NCI-H1417 treated with DMSO at 0.1 percent for 48 hours (cell line): ENCODE data around the gene SELP.
A peak's percentile ranks its signal among the peaks of the same experiment; 100 is the strongest.

ENCODE experiments used
- DNase-seq: peaks from one replicate; lab custom pipeline; 2025; lab: John Stamatoyannopoulos, UW

SELP gene

DNA sequence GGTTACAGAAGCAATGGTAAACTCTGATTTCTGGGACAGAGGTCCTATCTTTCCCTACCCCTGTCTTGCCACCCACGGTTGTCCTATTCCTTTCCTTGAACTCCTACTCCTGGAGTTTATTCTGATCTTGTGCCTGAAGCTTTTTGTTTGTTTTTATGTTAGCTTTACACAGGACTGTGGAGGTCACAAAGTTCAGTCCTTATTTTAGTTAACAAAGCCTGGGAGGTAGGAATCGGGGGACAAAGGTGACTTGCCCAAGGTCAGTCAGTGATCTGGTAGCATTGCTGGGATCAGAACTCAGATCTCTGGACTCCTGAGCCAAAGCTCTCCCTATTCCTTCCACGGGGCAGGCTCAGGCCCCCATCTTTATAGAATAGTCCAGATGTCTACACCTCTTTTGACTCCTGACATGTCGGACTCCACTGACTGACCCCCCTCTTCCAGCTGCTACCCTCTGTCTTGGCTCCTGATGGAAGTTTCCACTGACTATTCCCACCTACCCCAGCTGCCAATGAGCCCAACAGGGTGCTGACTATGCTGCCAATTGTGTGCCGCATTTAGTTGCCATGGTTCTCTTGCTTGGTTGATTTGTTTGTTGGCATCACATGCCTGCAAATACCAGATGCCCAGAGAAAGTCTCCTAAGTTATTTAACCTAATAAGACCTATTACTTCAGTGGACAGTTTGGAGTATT lies 53.5 kb downstream of the SELP start:
- no peak for DNase-seq

- DNase-seq = no peak
Observed at GRCh38 chr1:169574336-169574735, 55.6 kb downstream of the SELP start.

GRCh38 chr1:169572187-169572586 lies 57.7 kb downstream of the SELP start:
- DNase-seq = no peak

GRCh38 chr1:169571450-169571849 lies 58.5 kb downstream of the SELP start:
- DNase-seq = no peak

DNA sequence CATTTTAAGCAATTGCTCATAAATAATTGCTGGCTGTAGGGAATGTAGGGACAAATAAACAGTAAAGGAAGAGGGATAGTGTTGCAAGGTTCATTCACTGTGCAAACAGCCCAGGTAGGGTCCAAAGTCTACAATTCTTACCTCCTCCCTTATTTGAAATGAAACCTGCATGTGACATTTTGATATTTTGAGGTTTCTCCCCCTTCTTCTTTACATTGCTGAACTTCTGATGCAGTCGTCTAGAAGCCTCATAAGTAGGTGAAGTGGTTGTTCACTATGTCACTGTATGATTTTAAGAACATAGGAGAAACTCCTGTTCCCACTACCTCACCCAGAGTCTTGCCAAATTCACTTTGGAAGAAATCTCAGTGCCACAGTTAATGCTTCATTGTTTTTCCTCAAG lies 59.8 kb downstream of the SELP start:
- DNase-seq = no peak

- DNase-seq = no peak
Observed at GRCh38 chr1:169568497-169568896, 61.4 kb downstream of the SELP start.

GRCh38 chr1:169565335-169566271 lies 64.3 kb downstream of the SELP start:
- DNase-seq = no peak

DNA sequence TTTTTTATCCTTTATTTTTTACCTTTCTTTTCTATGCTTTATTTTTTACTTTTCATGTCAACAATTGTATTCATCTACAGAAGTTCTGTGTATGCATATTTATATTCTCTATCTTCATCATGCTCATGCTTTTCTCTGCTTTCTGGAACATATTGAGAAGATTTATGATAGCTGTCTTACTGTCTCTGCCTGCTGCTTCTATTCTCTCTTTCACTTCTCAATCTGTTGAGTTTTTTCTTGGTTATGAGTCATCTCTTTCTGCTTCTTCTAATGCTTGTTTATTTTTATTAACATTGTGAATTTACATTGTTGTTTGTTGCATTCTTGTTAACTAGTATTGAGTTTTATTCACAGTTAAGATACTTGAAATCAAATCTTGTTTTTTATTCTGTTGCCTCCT lies 66.3 kb downstream of the SELP start:
- no peak for DNase-seq

DNA sequence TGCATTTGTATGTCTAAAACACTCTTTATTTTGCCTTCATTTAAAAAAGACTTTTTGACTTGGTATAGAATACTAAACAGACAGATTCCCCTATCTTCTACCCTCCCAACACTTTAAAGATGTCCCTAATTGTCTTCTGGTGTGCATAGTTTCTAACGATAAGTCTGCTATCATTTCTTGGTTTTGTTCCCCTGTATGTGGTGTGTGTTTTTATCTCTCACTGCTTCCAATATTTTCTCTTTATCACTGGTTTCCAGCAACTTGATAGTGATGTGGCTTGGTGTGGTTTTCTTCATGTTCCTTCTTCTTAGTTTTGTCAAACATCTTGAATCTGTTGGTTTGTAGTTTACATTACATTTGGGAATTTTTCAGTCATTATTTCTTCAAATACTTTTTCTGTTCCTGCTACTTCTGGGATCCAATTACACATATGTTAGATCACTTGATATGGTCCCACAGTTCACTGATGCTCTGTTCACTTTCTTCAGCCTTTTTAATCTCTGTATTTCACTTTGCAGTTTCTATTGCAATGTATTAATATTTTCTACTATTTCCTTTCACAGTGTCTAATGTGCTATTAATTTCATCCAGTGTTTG lies 66.8 kb downstream of the SELP start:
- DNase-seq = no peak

DNA sequence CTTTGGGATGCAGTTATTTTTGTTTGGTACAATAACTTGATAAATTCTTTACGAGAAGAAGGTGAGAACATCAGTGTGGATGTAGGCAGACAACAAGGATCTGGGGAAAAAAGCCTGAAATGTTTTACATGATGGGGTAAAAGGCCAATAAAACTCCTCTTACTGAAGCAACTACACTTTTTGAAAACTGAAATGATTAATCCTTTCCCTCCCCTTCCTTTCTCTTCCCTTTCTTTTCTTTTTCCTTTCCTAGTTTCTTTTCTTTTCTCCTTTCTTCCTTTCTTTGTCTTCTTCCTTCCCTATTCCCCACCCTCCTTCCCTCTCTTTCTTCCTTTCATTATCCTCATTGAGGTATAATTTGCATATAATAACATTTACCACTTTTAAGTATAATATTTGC lies 68.2 kb downstream of the SELP start:
- DNase-seq = no peak

DNA sequence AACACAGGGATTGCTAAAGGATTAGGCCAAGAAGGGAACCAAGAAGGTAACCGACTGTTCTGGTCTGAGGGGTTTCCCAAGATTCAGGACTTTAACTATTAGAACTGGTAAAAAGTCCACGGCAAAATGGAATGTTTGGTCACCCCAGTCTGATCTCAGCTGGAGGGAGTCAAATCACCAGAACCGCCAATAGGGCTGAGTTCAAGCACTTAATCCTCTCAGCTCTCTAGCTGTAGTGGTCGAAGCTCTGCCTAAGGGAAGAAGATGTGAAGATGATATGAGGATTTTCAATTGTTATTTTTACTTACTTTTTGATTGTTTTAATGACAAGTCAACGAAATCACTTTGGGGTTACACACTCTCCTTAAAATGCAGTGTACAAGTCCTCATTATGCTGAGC lies 72.8 kb downstream of the SELP start:
- no peak for DNase-seq

- no peak for DNase-seq
Observed at GRCh38 chr1:169550294-169550693, 79.6 kb downstream of the SELP start.

GRCh38 chr1:169548282-169548681 lies 81.6 kb downstream of the SELP start:
- no peak for DNase-seq

DNA sequence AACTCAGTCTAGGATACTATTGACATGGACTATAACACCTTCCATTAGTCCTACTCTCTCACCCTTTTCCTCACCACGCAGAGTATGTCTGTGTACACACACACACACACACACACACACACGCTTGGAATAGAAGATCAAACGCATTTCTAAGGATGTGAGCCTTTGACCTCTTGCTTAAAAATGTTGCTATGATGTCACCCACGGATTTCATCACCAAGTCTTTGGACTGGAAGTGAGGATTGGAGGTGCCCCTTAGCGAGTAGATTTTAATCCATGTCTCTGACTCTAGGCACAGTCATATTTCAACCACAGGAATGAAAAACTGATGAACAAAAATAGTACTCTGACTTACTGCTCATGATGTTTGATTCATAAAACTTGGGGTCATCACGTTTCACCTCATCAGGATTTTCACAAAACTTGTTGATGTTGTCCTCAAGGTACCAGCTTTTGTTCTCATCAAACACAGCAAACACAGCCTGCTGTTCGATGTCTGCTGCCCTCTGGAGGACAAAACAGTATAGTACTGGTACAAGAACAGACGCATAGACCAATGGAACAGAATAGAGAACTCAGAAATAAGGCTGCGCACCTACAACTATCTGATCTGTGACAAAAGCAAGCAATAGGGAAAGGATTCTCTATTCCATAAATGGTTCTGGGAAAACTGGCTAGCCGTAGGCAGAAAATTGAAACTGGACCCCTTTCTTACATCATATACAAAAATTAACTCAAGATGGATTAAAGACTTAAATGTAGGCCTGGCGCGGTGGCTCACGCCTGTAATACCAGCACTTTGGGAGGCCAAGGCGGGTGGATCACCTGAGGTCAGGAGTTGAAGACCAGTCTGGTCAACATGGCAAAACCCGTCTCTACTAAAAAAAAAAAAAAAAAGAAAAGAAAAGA lies 83.6 kb downstream of the SELP start:
- peak; percentile 32 for DNase-seq

DNA sequence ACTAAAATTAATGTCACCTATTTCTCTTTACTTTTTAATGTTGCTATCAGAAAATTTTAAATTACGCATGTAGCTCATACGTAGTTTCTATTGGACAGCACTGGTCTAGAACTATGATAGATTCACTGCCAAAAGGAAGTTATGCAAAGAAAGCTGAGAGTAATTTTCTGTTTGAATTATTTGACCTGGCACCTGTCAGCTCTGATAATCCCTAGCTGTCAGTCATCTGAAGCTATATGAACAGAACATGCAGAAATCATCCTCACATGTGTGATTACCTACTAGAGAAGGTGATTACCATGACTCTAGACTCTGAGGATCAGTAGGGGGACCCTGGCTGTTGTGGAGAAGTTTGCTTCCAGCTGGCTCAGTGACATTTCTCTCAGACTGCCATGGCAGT lies 84.5 kb downstream of the SELP start:
- DNase-seq = no peak

DNA sequence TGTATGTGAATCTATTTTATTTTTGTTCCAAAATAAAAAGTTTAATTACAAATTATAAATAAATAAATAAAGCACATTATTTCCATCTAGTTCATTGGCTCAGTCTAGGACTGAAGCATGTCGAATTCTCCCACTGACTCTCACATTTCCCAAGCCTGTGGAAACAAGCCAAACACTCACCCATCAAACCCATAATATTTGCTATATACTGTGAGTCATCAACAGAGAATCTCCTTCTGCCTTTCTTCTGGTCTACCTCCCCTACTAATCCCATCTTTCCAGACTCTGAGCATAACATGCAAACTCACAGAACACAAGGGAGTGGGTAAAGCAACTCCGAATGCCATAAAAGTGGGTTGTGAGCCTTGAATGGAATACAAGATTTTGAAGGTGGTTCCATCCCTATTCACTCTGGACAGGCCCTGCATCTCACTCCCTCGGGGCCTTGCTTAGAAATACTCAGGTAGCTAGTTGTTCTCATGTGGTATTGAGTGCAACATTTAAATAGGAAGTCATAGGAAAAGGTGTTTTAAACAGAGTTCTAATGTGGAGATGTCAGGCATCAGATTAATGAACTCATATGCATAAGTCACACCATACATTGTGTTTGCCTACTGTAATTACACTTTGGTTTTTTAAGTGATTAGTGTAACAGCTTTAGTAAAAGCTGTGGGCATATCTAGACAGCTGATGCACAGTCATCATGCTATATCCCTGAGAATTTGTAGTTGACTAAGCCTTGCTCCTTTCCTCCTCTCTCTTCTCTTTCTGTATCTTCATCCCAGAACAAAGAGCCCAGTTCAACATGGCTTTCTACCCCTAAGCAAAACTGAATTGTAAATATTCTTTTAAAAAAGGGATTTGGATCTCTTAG lies 90.7 kb downstream of the SELP start:
- DNase-seq = no peak
